NOMO-1 treated with dmso at 0.1 percent for 144 hours (cell line): ENCODE data around the gene APPL2.

Experiments
- DNase-seq: peaks from one replicate; lab custom pipeline; 2025; ENCODE audit not compliant: unreplicated experiment; lab: John Stamatoyannopoulos, UW

APPL2 gene

DNA sequence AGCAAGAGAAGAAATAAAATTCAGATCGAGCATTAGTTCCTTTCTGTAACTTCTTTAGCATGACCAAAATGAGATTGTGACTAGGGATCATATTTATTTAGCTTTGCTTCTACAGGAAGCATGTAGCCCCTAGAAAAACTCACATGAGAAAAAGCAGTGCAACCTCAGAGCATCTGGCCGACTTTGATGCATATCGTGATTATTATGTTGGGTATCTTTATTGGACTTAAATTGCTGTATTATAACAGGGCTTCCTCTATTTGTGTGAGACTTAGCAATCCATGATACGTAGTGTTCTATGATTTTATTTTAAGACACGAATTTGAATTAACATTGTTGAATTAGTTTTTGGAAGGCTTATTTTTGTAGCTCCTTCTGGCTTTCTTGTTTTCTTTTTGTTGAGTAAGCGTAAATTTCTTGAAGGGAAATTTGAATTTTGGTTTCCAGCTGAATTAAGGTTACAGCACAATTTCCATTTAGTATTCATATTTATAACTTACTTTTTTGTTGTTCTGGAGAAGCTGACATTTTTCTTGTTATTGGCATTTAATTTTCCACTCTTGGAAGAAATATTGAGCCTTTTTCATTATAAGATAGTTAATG, 94.6 kb downstream of the APPL2 start:
- no peak for DNase-seq

DNA sequence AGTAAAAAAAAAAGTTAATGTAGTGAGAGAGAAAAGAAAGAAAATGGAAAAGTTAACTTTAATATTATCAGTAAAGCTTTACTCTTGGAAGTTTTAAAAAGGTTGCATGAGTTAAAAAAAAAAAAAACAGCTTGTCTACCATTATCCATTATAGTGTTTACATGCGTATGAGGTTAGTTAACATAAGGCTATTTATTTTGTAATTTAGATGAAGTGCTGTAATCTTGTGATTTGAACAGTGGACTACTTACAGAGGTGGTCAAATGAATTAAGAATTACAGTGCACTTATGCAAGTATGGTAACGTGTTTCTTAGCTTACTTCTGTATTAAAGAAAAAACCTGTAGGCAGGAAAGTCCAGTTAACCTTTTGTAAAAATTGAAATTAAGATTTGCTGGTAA, 97.7 kb downstream of the APPL2 start:
- DNase-seq, result no peak
